ENCODE measurements around the gene COL4A2.

COL4A2 gene

DNA sequence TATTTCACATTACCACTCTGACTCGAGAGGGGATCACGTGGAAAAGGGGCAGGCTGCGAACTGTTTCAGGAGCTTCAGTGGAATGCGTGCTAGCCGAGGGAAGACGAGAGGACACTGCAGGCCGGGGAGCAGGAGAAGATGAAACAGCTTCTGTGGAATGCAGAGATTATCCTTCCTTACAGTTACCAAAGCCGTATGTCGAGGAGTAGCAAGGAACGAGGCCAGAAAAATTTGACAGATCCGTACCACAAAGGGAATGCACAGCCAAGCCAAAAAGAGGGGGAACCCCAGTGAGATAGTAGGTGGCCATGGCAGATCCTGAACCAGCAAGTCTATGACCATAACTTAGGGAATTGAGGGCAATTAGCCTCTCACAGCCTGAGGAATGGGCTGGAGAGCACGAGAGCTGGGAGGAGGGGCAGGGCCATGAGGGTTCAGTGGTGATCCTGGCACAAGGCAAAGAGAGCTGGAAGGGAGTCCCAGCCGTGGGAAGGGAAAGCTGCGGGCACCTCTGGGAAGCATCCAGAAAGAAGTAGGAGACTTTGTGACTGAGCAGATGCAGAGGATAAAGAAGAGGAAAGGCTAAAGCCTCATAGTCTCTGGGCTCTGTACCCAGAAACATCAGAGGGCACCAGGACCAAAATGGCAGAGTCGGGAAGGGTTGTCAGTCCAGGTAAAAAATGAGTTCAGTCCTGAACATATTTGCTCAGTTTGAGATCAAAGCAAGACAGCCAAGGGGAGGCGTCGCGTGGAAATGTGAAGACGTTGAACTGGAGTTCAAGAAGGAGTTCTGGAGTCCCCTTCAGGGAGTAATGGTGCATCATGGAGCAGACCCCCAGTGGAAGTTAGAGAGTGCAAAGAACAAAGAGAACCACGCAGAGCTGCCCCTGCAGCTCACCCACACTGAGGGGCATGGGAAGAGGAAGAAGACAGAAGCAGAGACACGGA, 5.2 kb upstream of the COL4A2 start:
- in situ Hi-C loops (cut with HindIII; ENCODE audit: low pct_ligation_motif_present, low sequenced_read_pairs): no loop called here
- Histone ChIP-seq H3K27ac (peak overlapping the region; percentile 78), H3K27me3 (replicated peaks) (no peaks in the 10 kb centered on the region), H3K36me3 (replicated peaks) (peaks cover 78% of the 10 kb centered on the region), H3K4me3 (ENCODE audit: low read depth, low read length) (peak overlapping the region; percentile 18)
- peak; percentile 80 for DNase-seq
- TF ChIP-seq, protein P1, sequence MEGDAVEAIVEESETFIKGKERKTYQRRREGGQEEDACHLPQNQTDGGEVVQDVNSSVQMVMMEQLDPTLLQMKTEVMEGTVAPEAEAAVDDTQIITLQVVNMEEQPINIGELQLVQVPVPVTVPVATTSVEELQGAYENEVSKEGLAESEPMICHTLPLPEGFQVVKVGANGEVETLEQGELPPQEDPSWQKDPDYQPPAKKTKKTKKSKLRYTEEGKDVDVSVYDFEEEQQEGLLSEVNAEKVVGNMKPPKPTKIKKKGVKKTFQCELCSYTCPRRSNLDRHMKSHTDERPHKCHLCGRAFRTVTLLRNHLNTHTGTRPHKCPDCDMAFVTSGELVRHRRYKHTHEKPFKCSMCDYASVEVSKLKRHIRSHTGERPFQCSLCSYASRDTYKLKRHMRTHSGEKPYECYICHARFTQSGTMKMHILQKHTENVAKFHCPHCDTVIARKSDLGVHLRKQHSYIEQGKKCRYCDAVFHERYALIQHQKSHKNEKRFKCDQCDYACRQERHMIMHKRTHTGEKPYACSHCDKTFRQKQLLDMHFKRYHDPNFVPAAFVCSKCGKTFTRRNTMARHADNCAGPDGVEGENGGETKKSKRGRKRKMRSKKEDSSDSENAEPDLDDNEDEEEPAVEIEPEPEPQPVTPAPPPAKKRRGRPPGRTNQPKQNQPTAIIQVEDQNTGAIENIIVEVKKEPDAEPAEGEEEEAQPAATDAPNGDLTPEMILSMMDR (IDR thresholded peaks at IDR 0.05; ENCODE audit: low read depth, low read length, missing control alignments): no peak

DNA sequence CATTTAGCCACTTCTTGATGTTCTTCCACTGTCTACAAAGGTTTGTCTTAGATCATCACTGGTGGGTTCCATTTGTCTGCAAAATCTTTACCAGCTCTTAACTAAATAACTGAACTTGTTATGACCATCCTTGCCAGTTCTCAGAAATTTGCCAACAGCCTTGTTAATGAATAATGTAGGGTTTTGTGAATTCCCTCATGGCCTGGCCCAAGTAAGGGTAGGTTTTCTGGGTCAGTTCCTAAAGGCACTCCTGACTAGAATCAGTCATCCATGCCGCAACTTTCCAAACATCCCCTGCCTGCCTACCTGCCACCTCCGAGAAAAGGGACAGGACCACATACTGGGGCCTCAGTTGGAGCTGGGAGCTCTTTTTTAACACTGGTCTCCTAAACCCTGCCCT, 4.1 kb upstream of the COL4A2 start:
- peak overlapping the region; percentile 78 for H3K27ac ChIP-seq
- in situ Hi-C loops (cut with HindIII; ENCODE audit: low pct_ligation_motif_present, low sequenced_read_pairs): no loop called here
- no peaks in the 10 kb centered on the region for H3K27me3 ChIP-seq (replicated peaks)
- no peak for DNase-seq
- peaks cover 82% of the 10 kb centered on the region for H3K36me3 ChIP-seq (replicated peaks)
- TF ChIP-seq, protein P1 (IDR thresholded peaks at IDR 0.05; ENCODE audit: low read depth, low read length, missing control alignments): no peak
- H3K4me3 ChIP-seq (ENCODE audit: low read depth, low read length): peak overlapping the region; percentile 98

DNA sequence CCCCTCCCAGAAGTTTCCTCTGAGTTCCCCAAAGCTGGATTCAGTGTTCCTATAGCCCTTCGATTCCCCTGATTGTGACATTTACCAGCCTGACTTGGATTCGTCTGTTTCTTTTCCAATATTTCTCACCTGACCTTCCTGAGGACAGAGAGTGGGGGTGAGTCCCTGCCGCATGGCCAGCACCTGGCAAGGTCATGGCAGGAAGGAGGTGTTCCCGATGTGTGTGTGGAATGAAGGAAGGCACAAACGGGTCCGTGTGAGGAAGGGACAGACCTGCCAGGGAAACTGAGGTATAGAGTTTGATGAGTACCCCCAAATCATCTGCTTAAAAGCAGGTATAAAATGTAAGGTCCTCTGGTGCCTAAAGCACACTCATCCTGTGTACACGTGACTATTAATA, 3.4 kb upstream of the COL4A2 start:
- no peak for DNase-seq
- H3K27me3 ChIP-seq (replicated peaks): no peaks in the 10 kb centered on the region
- H3K4me3 ChIP-seq (ENCODE audit: low read depth, low read length): peak overlapping the region; percentile 98
- TF ChIP-seq, protein P1 (IDR thresholded peaks at IDR 0.05; ENCODE audit: low read depth, low read length, missing control alignments): no peak
- in situ Hi-C loops (cut with HindIII; ENCODE audit: low pct_ligation_motif_present, low sequenced_read_pairs): no loop called here
- peaks cover 87% of the 10 kb centered on the region for H3K36me3 ChIP-seq (replicated peaks)
- H3K27ac ChIP-seq: peak overlapping the region; percentile 78

DNA sequence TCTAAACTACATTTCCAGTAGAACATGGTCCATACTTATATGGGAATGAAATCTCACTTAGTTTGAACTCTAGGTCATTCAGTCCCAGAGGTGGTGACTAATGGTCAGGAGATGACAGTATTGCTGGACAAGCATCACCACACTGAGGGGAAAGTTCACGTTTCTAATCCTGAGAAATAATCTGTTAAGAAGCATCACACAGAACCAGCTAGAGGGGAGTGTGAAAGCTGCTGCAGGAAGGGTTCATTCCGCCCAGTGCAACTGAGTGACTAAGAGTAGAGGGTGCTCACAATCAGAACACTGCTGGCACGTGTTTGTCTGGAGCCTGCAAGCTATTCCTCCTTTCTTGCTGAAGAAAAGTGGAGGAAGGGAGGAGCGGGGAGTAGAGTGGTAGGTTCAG, 2.8 kb upstream of the COL4A2 start:
- peak; percentile 76 for DNase-seq

DNA sequence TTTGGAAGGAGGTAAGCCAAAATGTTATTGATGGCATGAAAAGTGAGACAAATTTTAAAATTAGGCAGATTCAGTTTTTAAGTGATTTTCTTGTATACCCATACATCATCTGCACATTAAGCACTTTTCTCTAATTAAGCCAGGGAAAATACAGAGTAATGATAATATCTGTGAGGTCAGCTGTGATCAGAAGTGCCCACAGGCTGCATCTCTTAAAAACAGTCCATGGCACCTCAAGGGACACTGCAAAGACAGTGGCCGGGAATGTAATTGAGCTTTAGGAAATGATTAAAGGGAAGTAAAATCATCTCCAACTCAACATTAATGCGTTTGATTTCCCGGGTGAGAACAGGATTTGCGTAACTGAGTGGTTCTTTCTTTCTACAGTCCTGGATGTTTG, 2.1 kb upstream of the COL4A2 start:
- Histone ChIP-seq H3K4me3 (ENCODE audit: low read depth, low read length) (peak overlapping the region; percentile 98), H3K27me3 (replicated peaks) (no peaks in the 10 kb centered on the region), H3K36me3 (replicated peaks) (peaks cover 87% of the 10 kb centered on the region), H3K27ac (peak overlapping the region; percentile 78)
- TF ChIP-seq, protein P1 (IDR thresholded peaks at IDR 0.05; ENCODE audit: low read depth, low read length, missing control alignments): no peak
- in situ Hi-C loops (cut with HindIII; ENCODE audit: low pct_ligation_motif_present, low sequenced_read_pairs): no loop called here
- DNase-seq: no peak

More for the DNA sequence above, 2.8 kb upstream of the COL4A2 start:
- in situ Hi-C loops (cut with HindIII; ENCODE audit: low pct_ligation_motif_present, low sequenced_read_pairs): no loop called here
- Histone ChIP-seq H3K4me3 (ENCODE audit: low read depth, low read length) (peak overlapping the region; percentile 98), H3K27ac (peak overlapping the region; percentile 78), H3K27me3 (replicated peaks) (no peaks in the 10 kb centered on the region), H3K36me3 (replicated peaks) (peaks cover 87% of the 10 kb centered on the region)
- TF ChIP-seq, protein P1 (IDR thresholded peaks at IDR 0.05; ENCODE audit: low read depth, low read length, missing control alignments): no peak
